Activated CD4-positive, alpha-beta T cell treated with anti-CD3 and anti-CD28 coated beads, Interleukin-2, amount 50 U/mL, for 16 hours (primary cell): ENCODE data around the gene SCYGR5.
"Not testable (repeated sequence)": the region's sequence is repeated elsewhere in the genome, so short reads cannot be mapped to it uniquely, and the experiment has no call there.

Source experiments
- DNase-seq: peaks from one replicate; pipeline ENCODE4 v3.0.0-alpha.2; 2020

Gene SCYGR5

GRCh38 chr2:227666631-227667170 is at the start of gene SCYGR5:
SCYGR5 (plus strand) TSS chr2:227666804; CDS start chr2:227666804, 0 bp downstream.
- DNase-seq = not testable (repeated sequence)

DNA sequence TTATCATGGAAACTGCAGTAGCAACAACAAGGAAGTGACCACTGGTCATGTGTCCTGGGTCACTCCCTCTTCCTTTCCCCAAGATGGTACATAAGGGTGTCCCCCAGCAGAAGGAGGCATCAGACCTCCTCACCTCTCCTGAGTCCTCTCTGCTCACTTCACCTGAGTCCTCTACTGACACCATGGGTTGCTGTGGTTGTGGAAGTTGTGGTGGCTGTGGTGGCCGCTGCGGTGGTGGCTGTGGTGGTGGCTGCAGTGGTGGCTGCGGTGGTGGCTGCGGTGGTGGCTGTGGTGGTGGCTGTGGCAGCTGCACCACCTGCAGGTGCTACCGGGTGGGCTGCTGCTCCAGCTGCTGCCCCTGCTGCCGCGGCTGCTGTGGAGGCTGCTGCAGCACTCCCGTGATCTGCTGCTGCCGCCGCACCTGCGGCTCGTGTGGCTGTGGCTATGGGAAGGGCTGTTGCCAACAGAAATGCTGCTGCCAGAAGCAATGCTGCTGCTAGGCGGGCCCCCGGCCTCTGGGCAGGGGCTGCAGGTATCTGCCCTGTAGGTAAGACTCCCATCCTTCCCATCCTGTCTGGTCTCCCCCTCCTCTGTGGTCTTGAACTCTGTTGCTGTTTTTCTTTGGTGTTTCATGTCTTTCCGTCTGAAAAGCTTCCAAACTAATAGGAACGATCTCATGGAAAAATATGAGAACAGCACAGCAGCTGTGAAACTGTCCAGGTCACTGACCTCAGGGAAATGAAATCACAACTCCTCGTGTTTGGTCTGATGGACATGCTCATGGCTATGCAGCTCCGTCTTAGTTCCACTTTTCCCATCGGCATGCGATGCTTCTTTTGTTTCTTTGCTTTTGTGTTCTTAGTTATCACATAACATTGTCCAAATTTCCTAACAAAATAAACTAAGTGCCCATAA is 49.0 kb upstream of the SCYGR5 start, which contains the start of gene SCYGR4:
Gene SCYGR4 (plus strand): TSS at position 183 of the 915 bp plus-strand sequence. CDS start 0 bp downstream, at position 183.
- no peak for DNase-seq

DNA sequence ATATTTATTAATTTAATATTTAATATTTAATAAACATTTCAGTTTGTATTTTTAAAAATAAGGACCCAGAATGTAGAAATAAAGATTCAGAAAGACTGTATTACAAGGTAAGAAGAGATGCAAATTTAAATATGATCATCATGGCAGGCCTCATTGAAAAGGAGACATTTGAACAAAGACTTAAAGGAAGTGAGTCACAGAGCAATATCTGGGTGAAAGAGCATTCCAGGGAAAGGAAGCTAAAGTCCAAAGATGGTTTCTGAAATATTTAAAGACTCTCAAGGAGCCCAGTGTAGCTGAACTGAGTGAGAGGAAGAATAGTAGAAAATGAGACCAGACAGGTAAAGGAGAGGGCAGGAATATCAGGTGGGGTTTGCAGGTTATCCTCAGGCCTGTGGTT is 43.4 kb upstream of the SCYGR5 start:
- no peak for DNase-seq

- DNase-seq = no peak
Measured at GRCh38 chr2:227625420-227625819, 41.2 kb upstream of the SCYGR5 start.

DNA sequence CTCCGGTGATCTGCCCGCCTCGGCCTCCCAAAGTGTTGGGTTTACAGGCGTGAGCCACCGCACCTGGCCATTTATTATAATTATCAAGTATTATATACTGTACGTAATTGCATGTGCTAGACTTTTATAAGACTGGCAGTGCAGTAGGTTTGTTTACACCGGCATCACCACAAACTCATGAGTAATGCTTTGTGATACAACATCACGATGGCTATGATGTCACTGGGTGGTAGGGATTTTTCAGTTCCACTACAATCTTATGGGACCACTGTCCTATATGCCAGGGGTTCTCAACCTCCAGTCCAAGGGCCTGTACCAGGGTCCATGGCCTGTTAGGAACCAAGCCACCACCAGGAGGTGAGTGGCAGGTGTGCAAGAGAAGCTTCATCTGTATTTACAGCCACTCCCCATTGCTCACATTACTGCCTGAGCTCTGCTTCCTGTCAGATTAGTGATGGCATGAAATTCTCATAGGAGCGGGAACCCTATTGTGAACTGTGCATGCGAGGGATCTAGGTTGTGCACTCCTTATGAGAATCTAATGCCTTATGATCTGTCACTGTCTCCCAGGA is 39.9 kb upstream of the SCYGR5 start:
- DNase-seq = no peak

DNA sequence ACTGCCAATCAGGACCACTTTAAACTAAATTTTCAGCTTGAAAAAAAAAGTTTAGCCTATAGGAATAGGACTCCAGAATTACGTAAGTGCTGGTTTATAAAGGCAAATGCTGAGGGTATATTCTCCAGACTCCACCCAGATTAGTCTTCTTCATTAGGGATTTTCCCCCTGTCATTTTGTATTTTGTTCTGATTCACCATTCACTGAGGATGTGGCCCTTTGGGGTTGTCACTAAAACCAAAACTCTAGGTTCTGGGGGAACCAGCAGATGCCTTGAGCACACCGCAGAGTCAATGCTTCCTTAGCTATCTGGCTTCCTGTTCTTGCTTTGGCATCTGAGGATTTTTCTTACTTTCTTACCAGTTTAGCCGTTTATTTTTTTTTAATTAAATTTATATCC is 38.8 kb upstream of the SCYGR5 start:
- peak; percentile 63 for DNase-seq

GRCh38 chr2:227629435-227629834 is 37.2 kb upstream of the SCYGR5 start:
- no peak for DNase-seq

DNA sequence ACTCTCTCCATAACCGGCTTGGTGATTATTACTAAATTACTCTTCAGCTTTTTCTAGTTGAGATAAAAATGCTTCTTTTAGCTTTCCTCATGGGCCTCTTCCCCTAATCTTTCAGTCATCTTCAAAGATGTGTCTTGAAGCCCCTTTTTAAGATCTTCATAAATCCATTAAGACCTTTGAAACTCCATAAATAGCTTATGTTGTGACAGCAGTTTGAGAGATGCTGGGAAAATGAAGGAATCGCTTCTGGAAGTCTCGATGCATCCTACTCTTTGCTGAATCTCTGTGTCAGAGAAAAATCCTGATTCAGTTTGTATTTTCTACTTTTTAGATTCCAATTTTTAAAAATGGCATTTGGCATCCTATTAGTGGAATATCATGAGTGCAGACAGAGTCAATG is 36.3 kb upstream of the SCYGR5 start:
- DNase-seq = no peak

GRCh38 chr2:227632827-227633226 is 33.8 kb upstream of the SCYGR5 start:
- no peak for DNase-seq

- DNase-seq = no peak
Measured at GRCh38 chr2:227634201-227634600, 32.4 kb upstream of the SCYGR5 start.

- no peak for DNase-seq
Measured at GRCh38 chr2:227642656-227643055, 23.9 kb upstream of the SCYGR5 start.

DNA sequence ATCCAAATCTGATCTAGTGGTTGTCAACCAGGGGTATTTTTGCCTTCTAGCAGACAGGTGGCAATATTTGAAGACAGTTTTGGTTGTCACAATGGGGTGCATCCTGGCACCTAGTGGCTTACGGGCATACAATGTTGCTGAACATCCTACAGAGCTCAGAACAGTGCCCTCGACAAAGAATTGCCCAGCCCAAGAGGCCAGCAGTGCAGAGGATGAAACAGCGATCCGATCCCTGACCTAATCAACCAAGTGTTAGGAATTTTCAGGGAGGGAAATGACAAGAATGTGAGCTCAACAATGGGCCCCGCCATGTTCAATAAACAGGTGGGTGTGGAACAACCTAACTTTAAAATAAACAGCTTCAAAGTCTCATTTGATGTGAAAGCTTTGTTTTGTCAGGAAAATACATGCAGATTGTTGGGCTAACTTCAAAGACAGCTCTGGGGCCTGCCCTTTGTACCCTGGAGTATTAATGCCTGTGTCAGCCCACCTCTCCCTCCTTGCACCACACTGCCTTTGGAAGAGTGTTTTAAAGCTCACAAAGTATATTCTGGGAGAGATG is 22.5 kb upstream of the SCYGR5 start:
- DNase-seq = no peak

GRCh38 chr2:227653419-227653818 is 13.2 kb upstream of the SCYGR5 start:
- no peak for DNase-seq

DNA sequence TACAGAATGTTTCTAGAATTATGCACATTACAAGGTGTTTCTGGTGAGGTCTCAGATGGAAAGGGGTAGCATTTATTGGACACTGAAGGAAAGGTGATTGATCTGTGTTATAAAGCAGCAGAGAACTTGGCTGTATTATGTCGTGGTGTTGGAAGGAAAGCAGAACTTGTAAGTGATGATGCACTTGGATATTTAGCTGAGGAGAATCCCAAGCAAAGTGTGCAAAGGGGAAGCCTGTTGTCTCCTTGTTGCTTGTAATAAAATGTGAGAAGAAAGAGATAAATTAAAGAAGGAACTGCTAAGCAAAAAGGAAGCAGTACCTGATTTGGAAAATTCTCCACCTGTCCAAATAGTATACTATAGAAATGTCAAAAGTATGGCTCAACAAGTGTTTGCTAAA is 12.2 kb upstream of the SCYGR5 start:
- no peak for DNase-seq

DNA sequence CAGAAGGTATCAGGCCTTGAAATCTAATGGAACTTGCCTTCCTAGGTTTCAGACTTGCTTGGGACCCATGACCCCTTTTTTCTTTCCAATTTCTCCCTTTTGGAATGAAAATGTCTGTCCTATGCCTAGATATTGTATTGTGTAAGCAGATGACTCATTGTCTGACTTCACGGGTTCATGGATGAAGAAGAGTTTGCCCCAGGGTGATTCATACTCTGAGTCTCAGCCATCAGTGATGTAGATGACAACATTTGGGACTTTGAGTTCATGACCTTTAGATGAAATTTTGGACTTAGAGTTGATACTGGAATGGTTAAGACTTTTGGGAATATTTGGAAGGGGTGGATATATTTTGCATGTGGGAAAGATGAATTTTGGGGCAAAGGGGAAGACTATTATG is 11.2 kb upstream of the SCYGR5 start:
- peak; percentile 39 for DNase-seq

DNA sequence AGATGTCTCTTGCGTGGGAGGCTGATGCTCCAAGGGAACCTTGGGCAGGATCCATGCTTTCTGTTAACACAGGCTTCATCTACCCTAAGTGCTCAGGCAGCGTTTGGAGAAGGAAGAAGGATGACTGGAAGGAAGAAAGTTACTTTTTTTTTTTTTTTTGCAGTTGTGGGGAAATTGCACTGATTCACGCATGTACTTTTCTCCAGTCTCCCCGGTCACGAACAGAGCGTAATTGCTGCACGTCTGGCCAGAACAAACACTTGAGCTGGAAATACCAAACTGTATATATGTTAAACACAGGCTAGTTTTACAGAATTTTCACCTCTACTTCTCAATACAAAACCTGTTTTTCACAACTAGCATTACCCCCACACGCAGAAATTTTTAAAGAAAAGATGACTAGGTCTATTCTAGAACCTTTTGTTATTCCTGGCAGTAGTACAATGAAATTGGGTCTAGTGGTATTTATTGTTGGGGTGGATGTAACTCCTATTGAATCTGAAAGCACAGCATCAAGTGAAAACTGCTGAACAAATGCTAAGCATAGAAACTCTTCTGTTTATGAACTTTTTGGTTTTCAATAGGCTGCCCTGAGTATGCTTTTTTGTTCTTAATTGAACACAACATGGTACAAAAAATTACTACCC is 9.3 kb upstream of the SCYGR5 start:
- DNase-seq = no peak

GRCh38 chr2:227661025-227661649 is 5.5 kb upstream of the SCYGR5 start:
- DNase-seq = no peak

DNA sequence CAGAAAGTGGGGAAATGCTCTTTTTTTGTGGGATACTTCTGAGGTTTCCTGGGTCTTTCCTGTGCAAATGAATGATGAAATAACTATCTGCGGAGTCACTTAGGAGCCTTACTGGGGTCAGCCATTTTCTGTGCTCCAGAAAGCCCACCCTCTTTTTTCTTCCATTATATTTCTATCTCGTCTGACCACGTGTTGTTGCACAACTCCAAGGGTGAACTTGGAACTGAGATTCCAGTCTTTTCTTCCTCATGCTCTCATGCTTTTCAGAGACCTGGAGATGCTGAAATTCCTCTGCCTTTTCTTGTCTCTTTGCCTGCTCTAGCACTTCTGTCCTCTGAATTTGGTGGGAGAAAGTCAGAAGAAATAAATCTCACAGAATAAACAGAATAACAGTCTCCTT is 4.8 kb upstream of the SCYGR5 start:
- DNase-seq = no peak

DNA sequence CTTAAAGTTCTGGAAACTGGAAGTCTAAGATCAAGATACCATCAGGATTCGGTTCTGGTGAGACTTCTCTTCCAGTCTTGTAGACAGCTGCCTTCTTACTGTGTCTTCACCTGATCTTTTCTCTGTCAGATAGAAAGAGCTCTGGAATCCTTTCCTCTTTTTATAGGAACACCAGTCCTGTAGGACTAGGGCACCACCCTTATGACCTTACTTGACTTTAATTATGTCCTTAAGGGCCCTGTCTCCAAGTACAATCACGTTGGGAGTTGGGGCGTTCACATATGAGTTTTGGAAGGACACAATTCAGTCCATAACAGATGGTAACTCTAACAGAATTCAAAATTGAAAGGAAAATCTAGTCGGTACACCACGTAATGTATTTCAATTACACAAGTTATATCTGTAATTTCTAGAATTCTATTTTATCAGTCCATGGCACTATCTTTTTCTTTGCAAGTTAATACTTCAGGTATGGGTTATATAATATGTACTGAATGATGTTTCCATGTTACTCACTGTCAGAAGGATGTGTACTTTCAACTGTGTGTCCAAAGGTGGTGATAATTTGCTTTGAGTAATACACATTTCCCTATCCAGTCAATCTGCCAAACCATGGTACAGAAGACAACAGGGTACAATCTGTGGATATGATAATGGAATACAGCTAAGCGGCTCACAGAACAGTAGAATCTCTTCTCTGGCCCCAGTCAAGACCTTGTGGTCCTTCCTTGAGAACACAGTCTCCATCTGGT is 1.2 kb upstream of the SCYGR5 start:
- DNase-seq = no peak

DNA sequence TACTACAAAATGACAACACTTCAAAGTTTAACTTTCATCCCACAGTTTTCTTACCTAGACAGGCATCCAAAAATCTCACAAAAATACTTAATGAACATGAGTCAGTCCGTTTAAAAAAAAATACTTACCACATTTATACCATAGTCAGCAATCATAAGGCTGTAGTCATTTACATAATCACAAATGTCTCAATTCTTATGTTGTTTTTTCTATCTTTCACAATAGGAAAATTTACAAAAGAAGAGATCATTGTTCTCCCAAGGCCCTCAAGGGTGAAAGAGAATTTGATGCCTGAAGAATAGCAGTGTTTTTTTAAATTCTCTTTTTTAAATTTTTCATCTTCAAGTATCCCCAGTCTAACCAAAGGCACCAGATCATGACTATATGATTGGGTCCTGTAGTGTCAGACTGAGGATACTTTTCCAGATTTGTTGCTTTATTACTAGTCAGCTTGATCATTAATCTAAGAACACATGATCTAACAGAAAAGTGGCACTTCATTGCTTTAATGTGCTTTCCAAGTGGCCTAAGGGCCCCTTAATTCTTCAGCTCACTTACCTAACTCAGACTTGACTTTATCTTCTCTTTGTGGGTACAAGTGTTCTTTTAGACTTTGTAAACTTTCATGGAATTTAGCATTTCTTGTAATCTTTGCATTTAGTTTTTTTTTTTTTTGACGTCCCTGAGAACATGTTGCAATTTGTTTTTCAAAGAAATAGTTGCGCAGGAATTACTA is 4.7 kb downstream of the SCYGR5 start:
- no peak for DNase-seq

- DNase-seq = not testable (repeated sequence)
Measured at GRCh38 chr2:227673620-227674019, 7.0 kb downstream of the SCYGR5 start.
